GM12892 (cell line): ENCODE measurements around the gene PSEN1.

Experiments
- POLR2A ChIP-seq: IDR thresholded peaks from 2 replicates; pipeline ENCODE4 v1.6.1; 2011; ENCODE audit warnings: low read depth, low read length, control low read depth
- POLR2AphosphoS5 ChIP-seq: IDR thresholded peaks from 2 replicates; pipeline ENCODE4 v1.6.1; 2011; ENCODE audit warnings: low read depth, low read length, control low read depth
- TAF1 ChIP-seq: IDR thresholded peaks from 2 replicates; pipeline ENCODE4 v1.6.1; 2011; ENCODE audit warnings: low read depth, mild to moderate bottlenecking, control low read depth, low read length, borderline replicate concordance

DNA sequence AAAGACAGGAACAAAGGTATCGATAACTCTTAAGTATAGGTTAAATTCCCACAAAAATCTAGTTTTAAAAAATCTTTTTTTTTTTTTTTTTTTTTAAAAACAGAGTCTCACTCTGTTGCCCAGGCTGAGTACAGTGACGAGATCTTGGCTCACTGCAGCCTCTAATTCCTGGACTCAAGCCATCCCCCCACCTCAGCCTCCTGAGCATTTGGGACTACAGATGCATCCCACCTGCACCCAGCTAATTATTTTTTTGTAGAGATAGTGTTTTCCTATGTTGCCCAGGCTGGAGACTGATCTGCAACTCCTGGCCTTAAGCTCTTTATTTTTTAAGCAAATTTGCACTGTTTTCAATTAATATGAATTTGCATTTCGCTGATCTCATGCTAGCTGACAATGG lies 9.8 kb downstream of the PSEN1 start:
- TF ChIP-seq POLR2A (no peak), POLR2AphosphoS5 (no peak), TAF1 (no peak)
